Fibroblast of skin of left biceps (primary cell): ENCODE measurements around the gene PRR27.
"Not testable (repeated sequence)": the region's sequence is repeated elsewhere in the genome, so short reads cannot be mapped to it uniquely, and the experiment has no call there.

Source experiments
- DNase-seq, 2 experiments: peaks; one replicate each; pipeline ENCODE4 v3.0.0-alpha.2; 2013; ENCODE audit warnings: low read depth in 2 of 2

PRR27 gene

GRCh38 chr4:70197842-70198241 lies 43.8 kb downstream of the PRR27 start:
- DNase-seq, result no peak

- no peak for DNase-seq
Measured at GRCh38 chr4:70203601-70204000, 49.6 kb downstream of the PRR27 start.

GRCh38 chr4:70212752-70213151 lies 58.7 kb downstream of the PRR27 start:
- DNase-seq, result not testable (repeated sequence)
